Tibial nerve (tissue), 4 donors: ENCODE results near the gene SFMBT2.

ENCODE experiments used
- EP300 ChIP-seq, 2 donors: sonication (generic); formaldehyde crosslinking; IDR thresholded peaks; one replicate each; pipeline ENCODE4 v1.6.1; 2017; ENCODE audit warnings: antibody characterized with exemption in 2 of 2, mild to moderate bottlenecking in 1 of 2
- POLR2A ChIP-seq, 2 donors: fragments of 450-650 bp; IDR thresholded peaks; one replicate each; pipeline ENCODE4 v1.6.1; 2017; ENCODE audit warnings: antibody characterized with exemption in 2 of 2, mild to moderate bottlenecking in 2 of 2, moderate library complexity in 2 of 2
- TF ChIP-seq, protein P1 (sequence below), 5 experiments: fragments of 200-600 bp in 3 of 5; fragments of 450-650 bp in 2 of 5; sonication (generic) in 3 of 5; IDR thresholded peaks; one replicate each; pipeline ENCODE4 v1.5.1; 2016 to 2019; ENCODE audit warnings: antibody characterized with exemption in 5 of 5, mild to moderate bottlenecking in 3 of 5, moderate library complexity in 2 of 5

DNA sequence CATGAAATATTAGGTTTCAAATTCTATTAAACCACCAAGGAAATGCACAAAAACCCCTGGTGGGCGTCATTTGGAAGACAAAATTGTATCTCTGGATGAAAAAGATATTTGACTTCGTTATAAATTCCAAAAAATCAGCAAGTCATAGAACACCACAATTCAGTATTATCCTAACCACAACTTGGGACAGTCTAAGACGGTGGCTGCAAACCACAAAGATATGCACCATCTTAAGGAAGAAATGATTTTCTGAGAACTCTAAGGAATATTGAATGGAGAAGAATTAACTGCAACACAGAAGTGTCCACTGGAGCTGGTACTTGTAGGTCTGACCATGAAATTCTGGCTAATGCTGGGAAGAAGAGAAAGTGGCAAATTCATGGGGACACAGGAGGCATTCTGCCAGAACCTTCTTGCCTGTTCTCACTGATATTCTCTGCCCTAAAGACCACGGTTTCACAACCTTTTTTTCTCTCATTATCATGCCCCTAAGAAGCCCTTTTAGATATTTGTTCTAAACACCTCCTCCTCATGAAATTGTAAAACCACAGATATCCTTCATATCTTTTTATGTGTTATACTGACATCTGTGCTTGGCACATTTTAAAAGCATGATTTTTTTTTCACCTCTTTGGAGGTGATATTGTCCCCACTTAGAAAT is 92.9 kb downstream of the SFMBT2 start:
- TF ChIP-seq, protein P1, sequence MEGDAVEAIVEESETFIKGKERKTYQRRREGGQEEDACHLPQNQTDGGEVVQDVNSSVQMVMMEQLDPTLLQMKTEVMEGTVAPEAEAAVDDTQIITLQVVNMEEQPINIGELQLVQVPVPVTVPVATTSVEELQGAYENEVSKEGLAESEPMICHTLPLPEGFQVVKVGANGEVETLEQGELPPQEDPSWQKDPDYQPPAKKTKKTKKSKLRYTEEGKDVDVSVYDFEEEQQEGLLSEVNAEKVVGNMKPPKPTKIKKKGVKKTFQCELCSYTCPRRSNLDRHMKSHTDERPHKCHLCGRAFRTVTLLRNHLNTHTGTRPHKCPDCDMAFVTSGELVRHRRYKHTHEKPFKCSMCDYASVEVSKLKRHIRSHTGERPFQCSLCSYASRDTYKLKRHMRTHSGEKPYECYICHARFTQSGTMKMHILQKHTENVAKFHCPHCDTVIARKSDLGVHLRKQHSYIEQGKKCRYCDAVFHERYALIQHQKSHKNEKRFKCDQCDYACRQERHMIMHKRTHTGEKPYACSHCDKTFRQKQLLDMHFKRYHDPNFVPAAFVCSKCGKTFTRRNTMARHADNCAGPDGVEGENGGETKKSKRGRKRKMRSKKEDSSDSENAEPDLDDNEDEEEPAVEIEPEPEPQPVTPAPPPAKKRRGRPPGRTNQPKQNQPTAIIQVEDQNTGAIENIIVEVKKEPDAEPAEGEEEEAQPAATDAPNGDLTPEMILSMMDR (IDR thresholded peaks at IDR 0.05), result no peak
- TF ChIP-seq POLR2A (IDR thresholded peaks at IDR 0.05) (no peak), EP300 (IDR thresholded peaks at IDR 0.05) (no peak)
